Spleen (tissue), 11 donors: ENCODE results near the gene SMOC2. TPM values are rescaled to one million over a fixed set of nuclear protein-coding genes. Genes with fewer than 3 reads are reported as not detected.

ENCODE experiments used
- DNase-seq: peaks from one replicate; pipeline ENCODE4 v3.0.0-alpha.2; 2020
- H3K27ac ChIP-seq, 8 donors: fragments of 200-600 bp; sonication (generic) in 7 of 8; 1 replicate in 4 of 8; 2 replicates in 4 of 8; pipeline versions ENCODE4 v1.5.0 to v1.8.0; 2016 to 2021; ENCODE audit warnings: inconsistent platforms in 4 of 8, mild to moderate bottlenecking in 4 of 8, moderate library complexity in 1 of 8
- H3K27me3 ChIP-seq, 7 donors: fragments of 200-600 bp; sonication (generic) in 6 of 7; replicated peaks in 1 of 7; 1 replicate in 4 of 7; 2 replicates in 3 of 7; pipeline versions ENCODE4 v1.5.0 to v1.8.0; 2016 to 2021; ENCODE audit warnings: inconsistent platforms in 3 of 7, mild to moderate bottlenecking in 1 of 7
- H3K36me3 ChIP-seq, 6 donors: fragments of 200-600 bp; sonication (generic) in 5 of 6; 1 replicate in 4 of 6; 2 replicates in 2 of 6; pipeline versions ENCODE4 v1.5.0 to v1.8.0; 2016 to 2021; ENCODE audit warnings: inconsistent platforms in 2 of 6
- H3K4me1 ChIP-seq, 6 donors: fragments of 200-600 bp; sonication (generic) in 5 of 6; 1 replicate in 3 of 6; 2 replicates in 3 of 6; pipeline versions ENCODE4 v1.5.0 to v1.8.0; 2016 to 2021; ENCODE audit warnings: inconsistent platforms in 3 of 6
- H3K4me3 ChIP-seq, 8 donors: fragments of 200-600 bp; sonication (generic) in 7 of 8; 1 replicate in 4 of 8; 2 replicates in 4 of 8; pipeline versions ENCODE4 v1.5.0 to v1.8.0; 2016 to 2021; ENCODE audit warnings: inconsistent platforms in 4 of 8, mild to moderate bottlenecking in 4 of 8, moderate library complexity in 2 of 8
- H3K9me3 ChIP-seq, 8 donors: fragments of 200-600 bp; sonication (generic) in 7 of 8; 1 replicate in 4 of 8; 2 replicates in 4 of 8; pipeline versions ENCODE4 v1.5.0 to v1.8.0; 2016 to 2021; ENCODE audit warnings: inconsistent platforms in 4 of 8
- CTCF ChIP-seq, 11 experiments: fragments of 200-600 bp in 7 of 11; fragments of 450-650 bp in 4 of 11; sonication (generic) in 4 of 11; IDR thresholded peaks in 8 of 11; conservative IDR thresholded peaks in 3 of 11; 1 replicate in 7 of 11; 2 replicates in 4 of 11; pipeline versions ENCODE4 v1.4.0 to v1.8.0; 2016 to 2021; ENCODE audit warnings: antibody characterized with exemption in 11 of 11, inconsistent platforms in 4 of 11, mild to moderate bottlenecking in 1 of 11
- POLR2A ChIP-seq, 3 donors: fragments of 450-650 bp; IDR thresholded peaks; one replicate each; pipeline ENCODE4 v1.5.1; 2017; ENCODE audit warnings: antibody characterized with exemption in 3 of 3, mild to moderate bottlenecking in 1 of 3
- POLR2AphosphoS5 ChIP-seq, 3 donors: sonication (generic); formaldehyde crosslinking; IDR thresholded peaks; one replicate each; pipeline ENCODE4 v1.5.1; 2017; ENCODE audit warnings: antibody characterized with exemption in 3 of 3
- WGBS, 5 donors: extraction: QIAGEN DNeasy Blood & Tissue Kit in 3 of 5; methylation state at CpG; one replicate each; pipeline versions ENCODE4 v1.1.5 to v1.1.7; 2013 to 2018; 5-methylcytosine and 5-hydroxymethylcytosine counted together
- intact Hi-C: fragments of 100-400 bp; cut with DNase I; formaldehyde crosslinking; loops from one replicate; pipeline ENCODE4 v1.15.0; 2023; ENCODE audit warnings: low total_unique reads
- polyA plus RNA-seq, 3 donors: library from polyadenylated mRNA; stranded (reverse); fragments of 200-250 nt; gene quantifications; one replicate each; pipeline ENCODE4 v1.2.1, GENCODE V29; 2013
- total RNA-seq, 7 donors: library from RNA; depleted of rRNA in 3 of 7; stranded (reverse); fragments of >200 nt in 3 of 7; fragmentation: NEBNext Ultra II Directional in 4 of 7; extraction: Animal tissue kit (Norgen Biotek cat#: 25700) in 4 of 7; gene quantifications; one replicate each; pipeline versions ENCODE4 v1.1.0 to v1.2.1, GENCODE V29; 2016 to 2021
- donor health status: healthy with polysubstance abuse.
- donor health status: DM: no; HTN: no; CAD: no; lungs with moderate emphysema.
- donor health status: DM: no; HTN: no; CAD: no.
- donor health status: Bipolar disorder and iron deficiency.
- donor health status: healthy.
- donor health status: DM: no; HTN: no; CAD: no.
- donor health status: DM: yes; HTN: yes; CAD: no.

Gene SMOC2
- total and polyA plus RNA-seq, 10 donors: 0.94 to 7.6 (median 1.8) TPM

- H3K27me3 ChIP-seq: peaks cover 0 to 3% (median 0%) of the 10 kb centered on the region in 7 donors
- no peaks in the 10 kb centered on the region for H3K4me1 ChIP-seq
- peaks cover 0 to 20% (median 5%) of the 10 kb centered on the region in 8 donors for H3K9me3 ChIP-seq
- 79 to 98% (median 93%) methylated on average over 2 of the region's 2 CpGs for WGBS, 5 donors
- intact Hi-C loops: no loop called here
- no peak overlapping the region for H3K27ac ChIP-seq
- TF ChIP-seq POLR2AphosphoS5 (IDR thresholded peaks at IDR 0.05): no peak
- no peak for TF ChIP-seq POLR2A (IDR thresholded peaks at IDR 0.05)
- TF ChIP-seq CTCF (IDR thresholded peaks at IDR 0.05 in 8 of 11, conservative IDR thresholded peaks at IDR 0.05 in 3 of 11): no peak
- no peak for DNase-seq
- H3K4me3 ChIP-seq: no peak overlapping the region
- H3K36me3 ChIP-seq: no peaks in the 10 kb centered on the region
Observed at GRCh38 chr6:168624540-168624939, 183.6 kb downstream of the SMOC2 start.

GRCh38 chr6:168624948-168625347 is 184.0 kb downstream of the SMOC2 start:
- Histone ChIP-seq H3K27me3 (peaks cover 0 to 3% (median 0%) of the 10 kb centered on the region in 7 donors), H3K9me3 (peaks cover 0 to 20% (median 5%) of the 10 kb centered on the region in 8 donors), H3K36me3 (no peaks in the 10 kb centered on the region), H3K4me3 (no peak overlapping the region), H3K27ac (no peak overlapping the region), H3K4me1 (no peaks in the 10 kb centered on the region)
- intact Hi-C loops: no loop called here
- TF ChIP-seq POLR2A (IDR thresholded peaks at IDR 0.05) (no peak), CTCF (IDR thresholded peaks at IDR 0.05 in 8 of 11, conservative IDR thresholded peaks at IDR 0.05 in 3 of 11) (no peak), POLR2AphosphoS5 (IDR thresholded peaks at IDR 0.05) (no peak)
- WGBS, 5 donors: 83 to 92% (median 89%) methylated on average over 3 to 15 of the region's 15 CpGs
- DNase-seq: no peak

GRCh38 chr6:168625602-168626001 is 184.6 kb downstream of the SMOC2 start:
- TF ChIP-seq POLR2AphosphoS5 (IDR thresholded peaks at IDR 0.05) (no peak), CTCF (IDR thresholded peaks at IDR 0.05 in 8 of 11, conservative IDR thresholded peaks at IDR 0.05 in 3 of 11) (no peak), POLR2A (IDR thresholded peaks at IDR 0.05) (no peak)
- H3K27ac ChIP-seq: no peak overlapping the region
- H3K4me1 ChIP-seq: no peaks in the 10 kb centered on the region
- no peak for DNase-seq
- H3K4me3 ChIP-seq: no peak overlapping the region
- H3K36me3 ChIP-seq: no peaks in the 10 kb centered on the region
- intact Hi-C loops: no loop called here
- 76 to 81% (median 79%) methylated on average over 18 of the region's 18 CpGs for WGBS, 5 donors
- peaks cover 0 to 19% (median 5%) of the 10 kb centered on the region in 8 donors for H3K9me3 ChIP-seq
- H3K27me3 ChIP-seq: peaks cover 0 to 3% (median 0%) of the 10 kb centered on the region in 7 donors

- no peak for DNase-seq
- TF ChIP-seq CTCF (IDR thresholded peaks at IDR 0.05 in 8 of 11, conservative IDR thresholded peaks at IDR 0.05 in 3 of 11) (no peak), POLR2A (IDR thresholded peaks at IDR 0.05) (no peak), POLR2AphosphoS5 (IDR thresholded peaks at IDR 0.05) (no peak)
Observed at GRCh38 chr6:168626046-168626602, 185.1 kb downstream of the SMOC2 start.

More at GRCh38 chr6:168626046-168626602, 185.1 kb downstream of the SMOC2 start:
- WGBS, 5 donors: 80 to 86% (median 82%) methylated on average over 19 of the region's 19 CpGs
- H3K4me3 ChIP-seq: no peak overlapping the region
- H3K4me1 ChIP-seq: no peaks in the 10 kb centered on the region
- H3K27ac ChIP-seq: no peak overlapping the region
- H3K9me3 ChIP-seq: peaks cover 0 to 14% (median 5%) of the 10 kb centered on the region in 8 donors
- H3K27me3 ChIP-seq: peaks cover 0 to 3% (median 0%) of the 10 kb centered on the region in 7 donors
- intact Hi-C loops: no loop called here
- H3K36me3 ChIP-seq: no peaks in the 10 kb centered on the region
